Prostate gland (tissue), 2 donors: ENCODE measurements around the gene OR1N2. TPM values are rescaled to one million over a fixed set of nuclear protein-coding genes. Genes with fewer than 3 reads are reported as not detected.
"Not testable (repeated sequence)": the region's sequence is repeated elsewhere in the genome, so short reads cannot be mapped to it uniquely, and the experiment has no call there.

ENCODE experiments used
- DNase-seq: peaks from one replicate; pipeline ENCODE4 v3.0.0-alpha.2; 2019; ENCODE audit warnings: low spot score
- H3K27ac ChIP-seq, 2 donors: fragments of 200-600 bp; sonication (generic); 2 replicates each; pipeline ENCODE4 v1.5.1; 2017 to 2019
- H3K27me3 ChIP-seq: fragments of 200-600 bp; sonication (generic); replicated peaks from 2 replicates; pipeline ENCODE4 v1.5.1; 2019; ENCODE audit not compliant: insufficient read depth
- H3K36me3 ChIP-seq, 2 donors: fragments of 200-600 bp; sonication (generic); 1 replicate in 1 of 2; 2 replicates in 1 of 2; pipeline versions ENCODE4 v1.5.1 to v1.8.1; 2017 to 2019
- H3K4me1 ChIP-seq: fragments of 200-600 bp; sonication (generic); replicated peaks from 2 replicates; pipeline ENCODE4 v1.5.1; 2019
- H3K4me3 ChIP-seq, 2 donors: fragments of 200-600 bp; sonication (generic); 2 replicates each; pipeline ENCODE4 v1.5.1; 2017 to 2019
- H3K9me3 ChIP-seq: fragments of 200-600 bp; sonication (generic); 2 replicates; pipeline ENCODE4 v1.5.1; 2017
- CTCF ChIP-seq, 4 experiments: fragments of 200-600 bp in 2 of 4; fragments of 450-650 bp in 2 of 4; sonication (generic) in 2 of 4; IDR thresholded peaks; 1 replicate in 3 of 4; 2 replicates in 1 of 4; pipeline ENCODE4 v1.5.1; 2016 to 2019; ENCODE audit warnings: antibody characterized with exemption in 4 of 4, mild to moderate bottlenecking in 2 of 4, moderate library complexity in 2 of 4
- POLR2A ChIP-seq: fragments of 450-650 bp; IDR thresholded peaks from one replicate; pipeline ENCODE4 v1.6.1; 2016; ENCODE audit warnings: antibody characterized with exemption, mild to moderate bottlenecking
- POLR2AphosphoS5 ChIP-seq: sonication (generic); formaldehyde crosslinking; IDR thresholded peaks from one replicate; pipeline ENCODE4 v1.6.1; 2017; ENCODE audit warnings: antibody characterized with exemption
- WGBS: methylation state at CpG from one replicate; pipeline ENCODE4 v1.1.5; 2018; 5-methylcytosine and 5-hydroxymethylcytosine counted together
- intact Hi-C: fragments of 100-400 bp; cut with DNase I; formaldehyde crosslinking; loops from one replicate; pipeline ENCODE4 v1.14.2; 2022
- total RNA-seq, 2 donors: library from RNA; depleted of rRNA; stranded (reverse); fragments of >200 nt; gene quantifications; one replicate each; pipeline ENCODE4 v1.1.0, GENCODE V29; 2016

The OR1N2 gene
- total RNA-seq, 2 donors from 2014 or later = not detected

GRCh38 chr9:122519376-122519775, 33.5 kb upstream of the OR1N2 start:
- no peaks in the 10 kb centered on the region for H3K36me3 ChIP-seq
- TF ChIP-seq CTCF (IDR thresholded peaks at IDR 0.05) = no peak
- TF ChIP-seq POLR2A = no peak
- TF ChIP-seq POLR2AphosphoS5 = no peak
- 92% methylated on average over 3 of the region's 3 CpGs for WGBS
- no peak overlapping the region for H3K4me3 ChIP-seq
- no peaks in the 10 kb centered on the region for H3K27me3 ChIP-seq
- no peak overlapping the region for H3K27ac ChIP-seq
- DNase-seq = no peak
- no peaks in the 10 kb centered on the region for H3K4me1 ChIP-seq
- intact Hi-C loops = no loop called here
- H3K9me3 ChIP-seq = no peaks in the 10 kb centered on the region

GRCh38 chr9:122526602-122527001, 26.3 kb upstream of the OR1N2 start:
- TF ChIP-seq POLR2AphosphoS5 (no peak), CTCF (IDR thresholded peaks at IDR 0.05) (no peak), POLR2A (no peak)
- Histone ChIP-seq H3K4me3 (no peak overlapping the region), H3K9me3 (no peaks in the 10 kb centered on the region), H3K27me3 (no peaks in the 10 kb centered on the region), H3K4me1 (no peaks in the 10 kb centered on the region), H3K36me3 (no peaks in the 10 kb centered on the region), H3K27ac (no peak overlapping the region)
- intact Hi-C loops = no loop called here
- WGBS = 86% methylated on average over 10 of the region's 10 CpGs
- no peak for DNase-seq

GRCh38 chr9:122527193-122527592, 25.7 kb upstream of the OR1N2 start, which contains the start of gene OR1N1:
Gene OR1N1 (minus strand): TSS chr9:122527293. CDS start chr9:122527293, 0 bp downstream.
- no peak within 1 kb of the TSS for H3K27ac ChIP-seq
- H3K27me3 ChIP-seq = no peaks in the 10 kb centered on the region
- H3K4me3 ChIP-seq = no peak within 1 kb of the TSS
- intact Hi-C loops = no loop called here
- no peak for DNase-seq
- H3K4me1 ChIP-seq = no peaks in the 10 kb centered on the region
- no peaks in the 10 kb centered on the region for H3K36me3 ChIP-seq
- TF ChIP-seq POLR2AphosphoS5 = no peak
- WGBS = 86% methylated on average over 3 of the region's 3 CpGs
- no peaks in the 10 kb centered on the region for H3K9me3 ChIP-seq

- H3K27ac ChIP-seq, H3K4me1 ChIP-seq, intact Hi-C loops, DNase-seq, H3K9me3 ChIP-seq, H3K4me3 ChIP-seq, H3K27me3 ChIP-seq, H3K36me3 ChIP-seq: not testable (repeated sequence)
- 55% methylated on average over 4 of the region's 4 CpGs for WGBS
Measured at GRCh38 chr9:122531157-122531556, 21.8 kb upstream of the OR1N2 start.

GRCh38 chr9:122536134-122536533, 16.8 kb upstream of the OR1N2 start:
- intact Hi-C loops = no loop called here
- Histone ChIP-seq H3K27me3 (no peaks in the 10 kb centered on the region), H3K4me1 (no peaks in the 10 kb centered on the region), H3K36me3 (peaks cover 0 to 2% of the 10 kb centered on the region in 2 donors), H3K4me3 (no peak overlapping the region), H3K9me3 (no peaks in the 10 kb centered on the region), H3K27ac (no peak overlapping the region)
- WGBS = 94% methylated on average over 1 of the region's 1 CpG
- TF ChIP-seq CTCF (IDR thresholded peaks at IDR 0.05) = no peak
- TF ChIP-seq POLR2A = no peak
- TF ChIP-seq POLR2AphosphoS5 = no peak
- no peak for DNase-seq

- intact Hi-C loops, H3K4me1 ChIP-seq, DNase-seq, H3K4me3 ChIP-seq, H3K27me3 ChIP-seq, H3K36me3 ChIP-seq, H3K9me3 ChIP-seq, H3K27ac ChIP-seq: not testable (repeated sequence)
- WGBS = 66% methylated on average over 7 of the region's 7 CpGs
Measured at GRCh38 chr9:122537066-122537465, 15.8 kb upstream of the OR1N2 start.
